Colonic mucosa (tissue), 4 donors: ENCODE measurements around the gene TTC9C. TPM values are rescaled to one million over a fixed set of nuclear protein-coding genes. Genes with fewer than 3 reads are reported as not detected.

ENCODE experiments used
- DNase-seq: peaks from one replicate; pipeline ENCODE4 v3.0.0-alpha.2; 2020
- H3K27ac ChIP-seq: fragments of 200-600 bp; one replicate; pipeline ENCODE4 v1.8.0; 2021
- H3K27me3 ChIP-seq: fragments of 200-600 bp; one replicate; pipeline ENCODE4 v1.8.0; 2021
- H3K36me3 ChIP-seq: fragments of 200-600 bp; one replicate; pipeline ENCODE4 v1.8.0; 2021
- H3K4me1 ChIP-seq: fragments of 200-600 bp; one replicate; pipeline ENCODE4 v1.8.0; 2021; ENCODE audit warnings: mild to moderate bottlenecking
- H3K4me3 ChIP-seq: fragments of 200-600 bp; one replicate; pipeline ENCODE4 v1.8.0; 2021
- H3K9ac ChIP-seq, 2 donors: one replicate each; pipeline ENCODE4 v1.7.0; 2013; ENCODE audit warnings: control low read depth in 2 of 2, low read depth in 2 of 2, low read length in 2 of 2
- H3K9me3 ChIP-seq: fragments of 200-600 bp; one replicate; pipeline ENCODE4 v1.8.0; 2021
- intact Hi-C: fragments of 100-400 bp; cut with DNase I; formaldehyde crosslinking; loops from one replicate; pipeline ENCODE4 v1.14.1; 2022
- total RNA-seq, 2 donors: library from RNA; stranded (reverse); fragmentation: NEBNext Ultra II Directional in 1 of 2; extraction: Animal tissue kit (Norgen Biotek cat#: 25700) in 1 of 2; gene quantifications; one replicate each; pipeline ENCODE4 v1.2.1, GENCODE V29; 2021
- TF ChIP-seq, protein P1 (sequence below): fragments of 200-600 bp; IDR thresholded peaks from one replicate; pipeline ENCODE4 v1.8.0; 2022; ENCODE audit warnings: antibody characterized with exemption, mild to moderate bottlenecking
- donor health status: healthy.
- donor health status: DM: no; HTN: no; CAD: no.
- donor health status: DM: no; HTN: no; CAD: no.

Gene TTC9C
- 10 to 100 TPM; 34.2 to 39.8 TPM for total RNA-seq

DNA sequence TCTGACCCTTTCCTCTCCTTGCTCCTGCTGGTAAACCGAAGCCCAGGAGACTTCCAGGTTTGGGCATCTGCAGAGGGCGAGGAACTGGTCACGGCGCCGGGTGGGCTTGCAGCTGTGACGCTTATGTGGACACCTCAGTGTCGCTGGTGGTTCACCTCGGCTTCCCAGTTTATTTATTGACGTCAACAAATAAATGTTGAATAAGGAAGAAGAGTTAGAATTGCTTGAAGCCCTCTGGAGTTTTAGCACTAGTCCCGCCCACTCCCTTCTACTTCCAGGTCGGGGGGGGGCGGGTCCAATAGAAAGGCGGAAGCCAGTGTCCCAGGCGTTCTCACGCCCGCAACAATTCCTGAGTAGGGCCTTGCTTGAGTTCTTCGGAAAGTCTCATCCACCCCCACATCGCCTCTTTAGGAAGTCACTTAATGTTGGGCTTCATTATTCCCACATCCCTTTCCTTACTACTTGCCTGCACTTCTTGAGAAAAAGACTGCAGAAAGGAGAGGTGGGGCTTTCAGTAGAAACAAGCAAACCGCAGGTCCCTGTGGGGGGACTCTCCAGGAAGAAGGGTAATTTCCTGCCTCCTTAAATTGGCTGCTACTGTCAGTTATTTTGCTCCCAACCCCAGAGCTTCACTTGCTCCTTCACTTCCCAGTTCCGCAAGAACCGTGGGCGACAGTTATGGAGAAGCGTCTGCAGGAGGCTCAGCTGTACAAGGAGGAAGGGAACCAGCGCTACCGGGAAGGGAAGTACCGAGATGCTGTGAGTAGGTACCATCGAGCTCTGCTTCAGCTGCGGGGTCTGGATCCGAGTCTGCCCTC is at the start of gene TTC9C:
Gene TTC9C (plus strand): TSS at position 316 of the 818 bp plus-strand sequence. CDS start 363 bp downstream, at position 679.
- DNase-seq = peak; percentile 94
- TF ChIP-seq, protein P1, sequence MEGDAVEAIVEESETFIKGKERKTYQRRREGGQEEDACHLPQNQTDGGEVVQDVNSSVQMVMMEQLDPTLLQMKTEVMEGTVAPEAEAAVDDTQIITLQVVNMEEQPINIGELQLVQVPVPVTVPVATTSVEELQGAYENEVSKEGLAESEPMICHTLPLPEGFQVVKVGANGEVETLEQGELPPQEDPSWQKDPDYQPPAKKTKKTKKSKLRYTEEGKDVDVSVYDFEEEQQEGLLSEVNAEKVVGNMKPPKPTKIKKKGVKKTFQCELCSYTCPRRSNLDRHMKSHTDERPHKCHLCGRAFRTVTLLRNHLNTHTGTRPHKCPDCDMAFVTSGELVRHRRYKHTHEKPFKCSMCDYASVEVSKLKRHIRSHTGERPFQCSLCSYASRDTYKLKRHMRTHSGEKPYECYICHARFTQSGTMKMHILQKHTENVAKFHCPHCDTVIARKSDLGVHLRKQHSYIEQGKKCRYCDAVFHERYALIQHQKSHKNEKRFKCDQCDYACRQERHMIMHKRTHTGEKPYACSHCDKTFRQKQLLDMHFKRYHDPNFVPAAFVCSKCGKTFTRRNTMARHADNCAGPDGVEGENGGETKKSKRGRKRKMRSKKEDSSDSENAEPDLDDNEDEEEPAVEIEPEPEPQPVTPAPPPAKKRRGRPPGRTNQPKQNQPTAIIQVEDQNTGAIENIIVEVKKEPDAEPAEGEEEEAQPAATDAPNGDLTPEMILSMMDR = no peak
- intact Hi-C loops = no loop called here

GRCh38 chr11:62678770-62679696 is 49.3 kb upstream of the TTC9C start, which contains the start of gene UBXN1:
UBXN1 (minus strand) TSS chr11:62679073; CDS start chr11:62678923, 150 bp downstream.
- Histone ChIP-seq H3K36me3 (no peaks in the 10 kb centered on the region), H3K9ac (peak within 1 kb of the TSS; percentile 95 to 97), H3K4me3 (peak within 1 kb of the TSS; percentile 100), H3K9me3 (no peaks in the 10 kb centered on the region), H3K4me1 (peaks cover 11% of the 10 kb centered on the region), H3K27me3 (no peaks in the 10 kb centered on the region), H3K27ac (peak within 1 kb of the TSS; percentile 87)
- TF ChIP-seq, protein P1 = no peak
- intact Hi-C loops = no loop called here
- peak; percentile 95 for DNase-seq

More for the DNA sequence above, at the start of gene TTC9C:
- Histone ChIP-seq H3K4me1 (peaks cover 13% of the 10 kb centered on the region), H3K27me3 (no peaks in the 10 kb centered on the region), H3K27ac (peak within 1 kb of the TSS; percentile 98), H3K4me3 (peak within 1 kb of the TSS; percentile 74), H3K9me3 (no peaks in the 10 kb centered on the region), H3K9ac (peak within 1 kb of the TSS; percentile 91 to 96), H3K36me3 (peaks cover 2% of the 10 kb centered on the region)

GRCh38 chr11:62680825-62681240 is 47.5 kb upstream of the TTC9C start:
- no peaks in the 10 kb centered on the region for H3K36me3 ChIP-seq
- DNase-seq = peak; percentile 59
- H3K4me3 ChIP-seq = no peak overlapping the region
- H3K9me3 ChIP-seq = no peaks in the 10 kb centered on the region
- intact Hi-C loops = no loop called here
- H3K4me1 ChIP-seq = peaks cover 11% of the 10 kb centered on the region
- H3K27ac ChIP-seq = no peak overlapping the region
- peak overlapping the region in 1 of 2 donors; percentile 56 for H3K9ac ChIP-seq
- no peaks in the 10 kb centered on the region for H3K27me3 ChIP-seq
- TF ChIP-seq, protein P1 = peak; percentile 27

GRCh38 chr11:62682518-62682917 is 45.8 kb upstream of the TTC9C start:
- DNase-seq = no peak
- no peaks in the 10 kb centered on the region for H3K9me3 ChIP-seq
- H3K9ac ChIP-seq = no peak overlapping the region
- no peak overlapping the region for H3K27ac ChIP-seq
- no peak overlapping the region for H3K4me3 ChIP-seq
- intact Hi-C loops = no loop called here
- TF ChIP-seq, protein P1 = no peak
- peaks cover 8% of the 10 kb centered on the region for H3K4me1 ChIP-seq
- no peaks in the 10 kb centered on the region for H3K36me3 ChIP-seq
- no peaks in the 10 kb centered on the region for H3K27me3 ChIP-seq
